Mononuclear cell (primary cell): Measurements from ENCODE around the gene AP1S1. TPM values are rescaled to one million over a fixed set of nuclear protein-coding genes. Genes with fewer than 3 reads are reported as not detected.

Experiments used
- H3K27me3 ChIP-seq: 2 replicates; pipeline ENCODE4 v1.6.0; 2011; ENCODE audit warnings: low read length, control low read depth; ENCODE audit not compliant: insufficient read depth
- H3K4me1 ChIP-seq: 2 replicates; pipeline ENCODE4 v1.5.1; 2011; ENCODE audit warnings: mild to moderate bottlenecking, low read length, control low read depth; ENCODE audit not compliant: insufficient read depth
- H3K4me3 ChIP-seq: 2 replicates; pipeline ENCODE4 v1.5.1; 2011; ENCODE audit warnings: mild to moderate bottlenecking, low read length, moderate library complexity
- H3K9me3 ChIP-seq: 2 replicates; pipeline ENCODE4 v1.5.1; 2011; ENCODE audit warnings: low read depth, mild to moderate bottlenecking, control low read depth, low read length
- total RNA-seq: library from RNA; depleted of rRNA; stranded (reverse); fragments of >200 nt; gene quantifications from one replicate; pipeline ENCODE4 v1.2.3, GENCODE V29; 2012

Gene AP1S1
- total RNA-seq, 1 donor, result 5.0 TPM

GRCh38 chr7:101133621-101134398 lies 20.5 kb upstream of the AP1S1 start:
- no peaks in the 10 kb centered on the region for H3K9me3 ChIP-seq
- H3K4me3 ChIP-seq, result no peak overlapping the region
- H3K27me3 ChIP-seq, result no peaks in the 10 kb centered on the region
- H3K4me1 ChIP-seq, result peaks cover 24% of the 10 kb centered on the region

- no peak overlapping the region for H3K4me3 ChIP-seq
- H3K9me3 ChIP-seq, result no peaks in the 10 kb centered on the region
- H3K4me1 ChIP-seq, result peaks cover 27% of the 10 kb centered on the region
- H3K27me3 ChIP-seq, result no peaks in the 10 kb centered on the region
Observed at GRCh38 chr7:101134399-101134980, 19.8 kb upstream of the AP1S1 start.

GRCh38 chr7:101137651-101138212 lies 16.5 kb upstream of the AP1S1 start:
- Histone ChIP-seq H3K9me3 (no peaks in the 10 kb centered on the region), H3K4me1 (peaks cover 27% of the 10 kb centered on the region), H3K27me3 (no peaks in the 10 kb centered on the region), H3K4me3 (no peak overlapping the region)

- Histone ChIP-seq H3K9me3 (no peaks in the 10 kb centered on the region), H3K27me3 (no peaks in the 10 kb centered on the region), H3K4me1 (peaks cover 27% of the 10 kb centered on the region), H3K4me3 (no peak overlapping the region)
Observed at GRCh38 chr7:101138213-101138870, 15.9 kb upstream of the AP1S1 start.

- no peak overlapping the region for H3K4me3 ChIP-seq
Observed at GRCh38 chr7:101140339-101140699, 14.0 kb upstream of the AP1S1 start.

GRCh38 chr7:101140746-101141382 lies 13.4 kb upstream of the AP1S1 start:
- H3K9me3 ChIP-seq, result no peaks in the 10 kb centered on the region
- peaks cover 23% of the 10 kb centered on the region for H3K4me1 ChIP-seq
- no peak overlapping the region for H3K4me3 ChIP-seq
- peaks cover under 1% of the 10 kb centered on the region for H3K27me3 ChIP-seq

More at GRCh38 chr7:101140339-101140699, 14.0 kb upstream of the AP1S1 start:
- no peaks in the 10 kb centered on the region for H3K9me3 ChIP-seq
- H3K4me1 ChIP-seq, result peaks cover 23% of the 10 kb centered on the region
- no peaks in the 10 kb centered on the region for H3K27me3 ChIP-seq

GRCh38 chr7:101151908-101152651 lies 2.2 kb upstream of the AP1S1 start:
- no peaks in the 10 kb centered on the region for H3K27me3 ChIP-seq
- no peak overlapping the region for H3K4me3 ChIP-seq
- H3K9me3 ChIP-seq, result no peaks in the 10 kb centered on the region
- H3K4me1 ChIP-seq, result peaks cover 14% of the 10 kb centered on the region

GRCh38 chr7:101154693-101155102 lies 422 bp downstream of the AP1S1 start:
- Histone ChIP-seq H3K4me3 (peak overlapping the region; percentile 44), H3K4me1 (peaks cover 14% of the 10 kb centered on the region), H3K27me3 (no peaks in the 10 kb centered on the region), H3K9me3 (no peaks in the 10 kb centered on the region)

- Histone ChIP-seq H3K4me3 (no peak overlapping the region), H3K9me3 (no peaks in the 10 kb centered on the region), H3K4me1 (peaks cover 14% of the 10 kb centered on the region), H3K27me3 (no peaks in the 10 kb centered on the region)
Observed at GRCh38 chr7:101155303-101155702, 1.0 kb downstream of the AP1S1 start.

- no peaks in the 10 kb centered on the region for H3K27me3 ChIP-seq
- peaks cover 14% of the 10 kb centered on the region for H3K4me1 ChIP-seq
- H3K9me3 ChIP-seq, result no peaks in the 10 kb centered on the region
- no peak overlapping the region for H3K4me3 ChIP-seq
Observed at GRCh38 chr7:101156277-101156676, 2.0 kb downstream of the AP1S1 start.

- H3K27me3 ChIP-seq, result peaks cover 1% of the 10 kb centered on the region
- no peak overlapping the region for H3K4me3 ChIP-seq
- peaks cover 14% of the 10 kb centered on the region for H3K4me1 ChIP-seq
- H3K9me3 ChIP-seq, result no peaks in the 10 kb centered on the region
Observed at GRCh38 chr7:101156866-101157589, 2.8 kb downstream of the AP1S1 start.

- H3K9me3 ChIP-seq, result no peaks in the 10 kb centered on the region
- peaks cover 31% of the 10 kb centered on the region for H3K4me1 ChIP-seq
- H3K4me3 ChIP-seq, result no peak overlapping the region
- peaks cover 21% of the 10 kb centered on the region for H3K27me3 ChIP-seq
Observed at GRCh38 chr7:101159696-101160674, 5.7 kb downstream of the AP1S1 start.

GRCh38 chr7:101160910-101161309 lies 6.6 kb downstream of the AP1S1 start:
- peaks cover 26% of the 10 kb centered on the region for H3K27me3 ChIP-seq
- H3K9me3 ChIP-seq, result no peaks in the 10 kb centered on the region
- H3K4me3 ChIP-seq, result no peak overlapping the region
- peaks cover 34% of the 10 kb centered on the region for H3K4me1 ChIP-seq
